ENCODE results near the gene AOC3. TPM values are rescaled to one million over a fixed set of nuclear protein-coding genes. Genes with fewer than 3 reads are reported as not detected.

Gene AOC3
- total RNA-seq, 1 experiment from 2014 or later = 0.44 TPM

- BruUV-seq (replicated peaks) = no TSS peak
- Mint-ChIP-seq H3K4me3 (ENCODE audit: unreplicated experiment) (peak overlapping the region; percentile 96), H3K36me3 (ENCODE audit: insufficient read depth, unreplicated experiment) (peaks cover 25% of the 10 kb centered on the region), H3K27ac (ENCODE audit: low read depth, unreplicated experiment) (peak overlapping the region; percentile 99), H3K9me3 (ENCODE audit: unreplicated experiment) (no peaks in the 10 kb centered on the region), H3K27me3 (ENCODE audit: insufficient read depth, unreplicated experiment) (no peaks in the 10 kb centered on the region), H3K4me1 (ENCODE audit: insufficient read depth, unreplicated experiment) (peaks cover 25% of the 10 kb centered on the region)
- TF ChIP-seq CTCF (IDR thresholded peaks at IDR 0.05; ENCODE audit: unreplicated experiment) = no peak
- no peak for DNase-seq (ENCODE audit: unreplicated experiment)
- intact Hi-C loops (cut with micrococcal nuclease) = no loop called here
- POLR2A ChIA-PET = interaction anchor here (0.5 to 5.5 kb wide), 20 partner anchors 10 to 524 kb away, joined by 3 to 128 read pairs (median 4); partner anchors contain the start of genes BECN1, BRCA1, CNTD1 and COA3
- CTCF ChIA-PET = interaction anchor here (0.6 to 1.4 kb wide), 8 partner anchors 10 to 529 kb away, joined by 3 to 5 read pairs (median 4); no protein-coding TSS in a partner anchor
Observed at GRCh38 chr17:42832213-42832933, 18.6 kb upstream of the AOC3 start.

GRCh38 chr17:42832934-42833766, 17.8 kb upstream of the AOC3 start, which contains the start of gene PSME3:
TSS of gene PSME3 (plus strand) at chr17:42833397. CDS start at chr17:42833632, 235 bp downstream.
- peaks cover 25% of the 10 kb centered on the region for H3K4me1 Mint-ChIP-seq (ENCODE audit: insufficient read depth, unreplicated experiment)
- ChIA-PET POLR2A (interaction anchor here (0.5 to 5.5 kb wide), 34 partner anchors 9 to 1176 kb away, joined by 3 to 128 read pairs (median 3); partner anchors contain the start of genes BECN1, BRCA1, CNTD1 and COA3), CTCF (interaction anchor here (0.6 to 3.8 kb wide), 9 partner anchors 9 to 529 kb away, joined by 3 to 18 read pairs (median 4); partner anchors contain the start of gene BECN1)
- no peaks in the 10 kb centered on the region for H3K9me3 Mint-ChIP-seq (ENCODE audit: unreplicated experiment)
- H3K27me3 Mint-ChIP-seq (ENCODE audit: insufficient read depth, unreplicated experiment) = no peaks in the 10 kb centered on the region
- peaks cover 33% of the 10 kb centered on the region for H3K36me3 Mint-ChIP-seq (ENCODE audit: insufficient read depth, unreplicated experiment)
- intact Hi-C loops (cut with micrococcal nuclease) = no loop called here
- peak within 1 kb of the TSS; percentile 99 for H3K27ac Mint-ChIP-seq (ENCODE audit: low read depth, unreplicated experiment)
- DNase-seq (ENCODE audit: unreplicated experiment) = peak; percentile 87
- no peak for TF ChIP-seq CTCF (IDR thresholded peaks at IDR 0.05; ENCODE audit: unreplicated experiment)
- peak within 1 kb of the TSS; percentile 96 for H3K4me3 Mint-ChIP-seq (ENCODE audit: unreplicated experiment)
- BruUV-seq (replicated peaks) = TSS peak; percentile 75

GRCh38 chr17:42833767-42834422, 17.1 kb upstream of the AOC3 start:
- peak overlapping the region; percentile 99 for H3K27ac Mint-ChIP-seq (ENCODE audit: low read depth, unreplicated experiment)
- H3K4me3 Mint-ChIP-seq (ENCODE audit: unreplicated experiment) = peak overlapping the region; percentile 96
- no peak for TF ChIP-seq CTCF (IDR thresholded peaks at IDR 0.05; ENCODE audit: unreplicated experiment)
- TSS peak; percentile 56 for BruUV-seq (replicated peaks)
- peaks cover 25% of the 10 kb centered on the region for H3K4me1 Mint-ChIP-seq (ENCODE audit: insufficient read depth, unreplicated experiment)
- CTCF ChIA-PET = interaction anchor here (0.6 to 3.8 kb wide), 8 partner anchors 9 to 321 kb away, joined by 3 to 18 read pairs (median 4); partner anchors contain the start of gene BECN1
- intact Hi-C loops (cut with micrococcal nuclease) = no loop called here
- H3K36me3 Mint-ChIP-seq (ENCODE audit: insufficient read depth, unreplicated experiment) = peaks cover 40% of the 10 kb centered on the region
- POLR2A ChIA-PET = interaction anchor here (0.6 to 5.5 kb wide), 25 partner anchors 11 to 1175 kb away, joined by 3 to 128 read pairs (median 4); partner anchors contain the start of genes BECN1, BRCA1, NAGLU and PSMC3IP
- no peak for DNase-seq (ENCODE audit: unreplicated experiment)
- H3K27me3 Mint-ChIP-seq (ENCODE audit: insufficient read depth, unreplicated experiment) = no peaks in the 10 kb centered on the region
- H3K9me3 Mint-ChIP-seq (ENCODE audit: unreplicated experiment) = no peaks in the 10 kb centered on the region
